Adrenal gland (tissue), 5 donors: ENCODE measurements around the gene GRN.

Source experiments
- POLR2A ChIP-seq, 2 donors: fragments of 450-650 bp; IDR thresholded peaks; one replicate each; pipeline ENCODE4 v1.6.1; 2017; ENCODE audit warnings: antibody characterized with exemption in 2 of 2, mild to moderate bottlenecking in 2 of 2, moderate library complexity in 1 of 2
- TF ChIP-seq, protein P1 (sequence below), 6 experiments: fragments of 450-650 bp in 4 of 6; fragments of 200-600 bp in 2 of 6; sonication (generic) in 1 of 6; IDR thresholded peaks; 1 replicate in 5 of 6; 2 replicates in 1 of 6; pipeline versions ENCODE4 v1.5.1 to v1.8.0; 2016 to 2021; ENCODE audit warnings: antibody characterized with exemption in 6 of 6, mild to moderate bottlenecking in 2 of 6, moderate library complexity in 1 of 6
- donor health status: DM: no; HTN: no; CAD: no.

DNA sequence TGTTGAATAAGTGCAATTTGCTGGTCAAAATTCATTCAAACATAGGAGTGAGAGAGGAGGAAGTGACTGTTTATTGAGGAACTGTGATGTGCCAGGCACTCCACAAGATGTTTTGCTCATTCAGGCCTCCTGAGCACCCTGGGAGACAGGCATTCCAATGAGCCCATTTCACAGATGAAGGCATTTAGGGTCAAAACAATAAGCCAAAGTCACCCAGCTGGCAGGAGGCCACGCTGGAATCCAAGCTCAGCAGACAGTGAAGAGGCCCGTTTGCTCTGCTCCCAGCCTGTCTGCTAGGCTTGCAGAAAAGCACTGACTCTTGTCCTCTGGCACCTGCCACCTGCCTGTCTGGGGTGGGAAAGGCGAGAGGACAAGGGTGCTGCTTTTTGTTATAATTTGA, 10.4 kb upstream of the GRN start:
- TF ChIP-seq POLR2A (IDR thresholded peaks at IDR 0.05): no peak
- TF ChIP-seq, protein P1, sequence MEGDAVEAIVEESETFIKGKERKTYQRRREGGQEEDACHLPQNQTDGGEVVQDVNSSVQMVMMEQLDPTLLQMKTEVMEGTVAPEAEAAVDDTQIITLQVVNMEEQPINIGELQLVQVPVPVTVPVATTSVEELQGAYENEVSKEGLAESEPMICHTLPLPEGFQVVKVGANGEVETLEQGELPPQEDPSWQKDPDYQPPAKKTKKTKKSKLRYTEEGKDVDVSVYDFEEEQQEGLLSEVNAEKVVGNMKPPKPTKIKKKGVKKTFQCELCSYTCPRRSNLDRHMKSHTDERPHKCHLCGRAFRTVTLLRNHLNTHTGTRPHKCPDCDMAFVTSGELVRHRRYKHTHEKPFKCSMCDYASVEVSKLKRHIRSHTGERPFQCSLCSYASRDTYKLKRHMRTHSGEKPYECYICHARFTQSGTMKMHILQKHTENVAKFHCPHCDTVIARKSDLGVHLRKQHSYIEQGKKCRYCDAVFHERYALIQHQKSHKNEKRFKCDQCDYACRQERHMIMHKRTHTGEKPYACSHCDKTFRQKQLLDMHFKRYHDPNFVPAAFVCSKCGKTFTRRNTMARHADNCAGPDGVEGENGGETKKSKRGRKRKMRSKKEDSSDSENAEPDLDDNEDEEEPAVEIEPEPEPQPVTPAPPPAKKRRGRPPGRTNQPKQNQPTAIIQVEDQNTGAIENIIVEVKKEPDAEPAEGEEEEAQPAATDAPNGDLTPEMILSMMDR (IDR thresholded peaks at IDR 0.05): no peak
